Spleen (tissue), 11 donors: ENCODE data around the gene PRDM16. TPM values are rescaled to one million over a fixed set of nuclear protein-coding genes. Genes with fewer than 3 reads are reported as not detected.

Experiments used
- DNase-seq: peaks from one replicate; pipeline ENCODE4 v3.0.0-alpha.2; 2020
- H3K27ac ChIP-seq, 8 donors: fragments of 200-600 bp; sonication (generic) in 7 of 8; 1 replicate in 4 of 8; 2 replicates in 4 of 8; pipeline versions ENCODE4 v1.5.0 to v1.8.0; 2016 to 2021; ENCODE audit warnings: inconsistent platforms in 4 of 8, mild to moderate bottlenecking in 4 of 8, moderate library complexity in 1 of 8
- H3K27me3 ChIP-seq, 7 donors: fragments of 200-600 bp; sonication (generic) in 6 of 7; replicated peaks in 1 of 7; 1 replicate in 4 of 7; 2 replicates in 3 of 7; pipeline versions ENCODE4 v1.5.0 to v1.8.0; 2016 to 2021; ENCODE audit warnings: inconsistent platforms in 3 of 7, mild to moderate bottlenecking in 1 of 7
- H3K36me3 ChIP-seq, 6 donors: fragments of 200-600 bp; sonication (generic) in 5 of 6; 1 replicate in 4 of 6; 2 replicates in 2 of 6; pipeline versions ENCODE4 v1.5.0 to v1.8.0; 2016 to 2021; ENCODE audit warnings: inconsistent platforms in 2 of 6
- H3K4me1 ChIP-seq, 6 donors: fragments of 200-600 bp; sonication (generic) in 5 of 6; 1 replicate in 3 of 6; 2 replicates in 3 of 6; pipeline versions ENCODE4 v1.5.0 to v1.8.0; 2016 to 2021; ENCODE audit warnings: inconsistent platforms in 3 of 6
- H3K4me3 ChIP-seq, 8 donors: fragments of 200-600 bp; sonication (generic) in 7 of 8; 1 replicate in 4 of 8; 2 replicates in 4 of 8; pipeline versions ENCODE4 v1.5.0 to v1.8.0; 2016 to 2021; ENCODE audit warnings: inconsistent platforms in 4 of 8, mild to moderate bottlenecking in 4 of 8, moderate library complexity in 2 of 8
- H3K9me3 ChIP-seq, 8 donors: fragments of 200-600 bp; sonication (generic) in 7 of 8; 1 replicate in 4 of 8; 2 replicates in 4 of 8; pipeline versions ENCODE4 v1.5.0 to v1.8.0; 2016 to 2021; ENCODE audit warnings: inconsistent platforms in 4 of 8
- CTCF ChIP-seq, 11 experiments: fragments of 200-600 bp in 7 of 11; fragments of 450-650 bp in 4 of 11; sonication (generic) in 4 of 11; IDR thresholded peaks in 8 of 11; conservative IDR thresholded peaks in 3 of 11; 1 replicate in 7 of 11; 2 replicates in 4 of 11; pipeline versions ENCODE4 v1.4.0 to v1.8.0; 2016 to 2021; ENCODE audit warnings: antibody characterized with exemption in 11 of 11, inconsistent platforms in 4 of 11, mild to moderate bottlenecking in 1 of 11
- POLR2A ChIP-seq, 3 donors: fragments of 450-650 bp; IDR thresholded peaks; one replicate each; pipeline ENCODE4 v1.5.1; 2017; ENCODE audit warnings: antibody characterized with exemption in 3 of 3, mild to moderate bottlenecking in 1 of 3
- POLR2AphosphoS5 ChIP-seq, 3 donors: sonication (generic); formaldehyde crosslinking; IDR thresholded peaks; one replicate each; pipeline ENCODE4 v1.5.1; 2017; ENCODE audit warnings: antibody characterized with exemption in 3 of 3
- WGBS, 5 donors: extraction: QIAGEN DNeasy Blood & Tissue Kit in 3 of 5; methylation state at CpG; one replicate each; pipeline versions ENCODE4 v1.1.5 to v1.1.7; 2013 to 2018; 5-methylcytosine and 5-hydroxymethylcytosine counted together
- intact Hi-C: fragments of 100-400 bp; cut with DNase I; formaldehyde crosslinking; loops from one replicate; pipeline ENCODE4 v1.15.0; 2023; ENCODE audit warnings: low total_unique reads
- polyA plus RNA-seq, 3 donors: library from polyadenylated mRNA; stranded (reverse); fragments of 200-250 nt; gene quantifications; one replicate each; pipeline ENCODE4 v1.2.1, GENCODE V29; 2013
- total RNA-seq, 7 donors: library from RNA; depleted of rRNA in 3 of 7; stranded (reverse); fragments of >200 nt in 3 of 7; fragmentation: NEBNext Ultra II Directional in 4 of 7; extraction: Animal tissue kit (Norgen Biotek cat#: 25700) in 4 of 7; gene quantifications; one replicate each; pipeline versions ENCODE4 v1.1.0 to v1.2.1, GENCODE V29; 2016 to 2021
- donor health status: healthy with polysubstance abuse.
- donor health status: DM: no; HTN: no; CAD: no; lungs with moderate emphysema.
- donor health status: DM: no; HTN: no; CAD: no.
- donor health status: Bipolar disorder and iron deficiency.
- donor health status: healthy.
- donor health status: DM: no; HTN: no; CAD: no.
- donor health status: DM: yes; HTN: yes; CAD: no.

The PRDM16 gene
- total and polyA plus RNA-seq, 10 donors, result 0.43 to 3.2 (median 1.4) TPM

GRCh38 chr1:3194760-3195479 is 125.9 kb downstream of the PRDM16 start:
- Histone ChIP-seq H3K36me3 (no peaks in the 10 kb centered on the region), H3K4me3 (no peak overlapping the region), H3K4me1 (peaks cover 0 to 6% (median 0%) of the 10 kb centered on the region in 6 donors), H3K27ac (no peak overlapping the region), H3K27me3 (peaks cover 0 to 28% (median 0%) of the 10 kb centered on the region in 7 donors), H3K9me3 (peaks cover 0 to 10% (median 0%) of the 10 kb centered on the region in 8 donors)
- WGBS, 5 donors, result 89 to 93% (median 91%) methylated on average over 37 to 38 of the region's 38 CpGs
- intact Hi-C loops, result no loop called here
- TF ChIP-seq POLR2A (IDR thresholded peaks at IDR 0.05), result no peak
- TF ChIP-seq CTCF (IDR thresholded peaks at IDR 0.05 in 8 of 11, conservative IDR thresholded peaks at IDR 0.05 in 3 of 11), result no peak
- TF ChIP-seq POLR2AphosphoS5 (IDR thresholded peaks at IDR 0.05), result no peak
- DNase-seq, result no peak

GRCh38 chr1:3195480-3195815 is 126.4 kb downstream of the PRDM16 start:
- Histone ChIP-seq H3K27me3 (peaks cover 0 to 28% (median 0%) of the 10 kb centered on the region in 7 donors), H3K9me3 (peaks cover 0 to 10% (median 0%) of the 10 kb centered on the region in 8 donors), H3K4me1 (peaks cover 0 to 6% (median 0%) of the 10 kb centered on the region in 6 donors), H3K36me3 (no peaks in the 10 kb centered on the region), H3K27ac (no peak overlapping the region), H3K4me3 (no peak overlapping the region)
- TF ChIP-seq CTCF (IDR thresholded peaks at IDR 0.05 in 8 of 11, conservative IDR thresholded peaks at IDR 0.05 in 3 of 11) (no peak), POLR2AphosphoS5 (IDR thresholded peaks at IDR 0.05) (no peak), POLR2A (IDR thresholded peaks at IDR 0.05) (no peak)
- intact Hi-C loops, result no loop called here
- no peak for DNase-seq
- 85 to 90% (median 87%) methylated on average over 10 of the region's 10 CpGs for WGBS, 5 donors

- no peak overlapping the region for H3K27ac ChIP-seq
- intact Hi-C loops, result no loop called here
These were observed 127.0 kb downstream of the PRDM16 start for GRCh38 chr1:3195966-3196515.

More at GRCh38 chr1:3195966-3196515, 127.0 kb downstream of the PRDM16 start:
- Histone ChIP-seq H3K9me3 (peaks cover 0 to 9% (median 0%) of the 10 kb centered on the region in 8 donors), H3K4me1 (peaks cover 0 to 6% (median 0%) of the 10 kb centered on the region in 6 donors), H3K4me3 (no peak overlapping the region), H3K36me3 (no peaks in the 10 kb centered on the region), H3K27me3 (peaks cover 0 to 24% (median 0%) of the 10 kb centered on the region in 7 donors)
- TF ChIP-seq CTCF (IDR thresholded peaks at IDR 0.05 in 8 of 11, conservative IDR thresholded peaks at IDR 0.05 in 3 of 11) (no peak), POLR2AphosphoS5 (IDR thresholded peaks at IDR 0.05) (no peak), POLR2A (IDR thresholded peaks at IDR 0.05) (no peak)
- DNase-seq, result no peak
- WGBS, 5 donors, result 27 to 82% (median 74%) methylated on average over 2 to 10 of the region's 10 CpGs
